Measurements from ENCODE around the gene HELB. TPM values are rescaled to one million over a fixed set of nuclear protein-coding genes. Genes with fewer than 3 reads are reported as not detected.

HELB gene
- total and polyA plus RNA-seq, 3 experiments from 2014 or later, result 13.8 to 29.4 (median 14.2) TPM

DNA sequence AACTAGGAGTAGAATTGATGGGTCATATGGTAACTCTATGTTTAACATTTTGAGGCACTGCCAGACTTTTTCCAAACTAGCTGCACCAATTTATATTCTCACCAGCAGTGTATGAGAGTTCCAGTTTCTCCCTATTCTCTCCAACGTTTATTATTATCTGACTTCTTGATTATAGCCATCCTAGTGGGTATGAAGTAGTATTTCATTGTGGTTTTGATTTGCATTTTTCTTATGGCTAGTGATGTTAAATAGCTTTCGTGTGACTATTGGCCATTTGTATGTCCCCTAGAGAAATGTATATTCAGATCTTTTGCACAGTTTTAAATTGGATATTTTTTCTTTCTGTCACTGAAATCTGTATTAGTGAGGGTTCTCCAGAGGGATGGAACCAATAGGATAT is 37.8 kb downstream of the HELB start:
- no peak for DNase-seq
- H3K27me3 ChIP-seq (ENCODE audit: insufficient read depth, low read length, poor library complexity, severe bottlenecking), result no peaks in the 10 kb centered on the region
- ChIA-PET POLR2A (interaction anchor here (0.6 kb wide), 2 partner anchors 52 to 104 kb away, joined by 3 read pairs; no protein-coding TSS in a partner anchor), CTCF (interaction anchor here (1.9 kb wide), 1 partner anchor 61 kb away, joined by 4 read pairs; no protein-coding TSS in a partner anchor)
- peaks cover 52 to 59% (median 58%) of the 10 kb centered on the region in 3 donors for H3K36me3 Mint-ChIP-seq
- H3K4me1 Mint-ChIP-seq, result peaks cover 21 to 25% (median 24%) of the 10 kb centered on the region in 3 donors
- no peak overlapping the region for H3K4me3 ChIP-seq (ENCODE audit: low read length)
- H3K9me3 ChIP-seq (ENCODE audit: low read length), result peaks cover 12% of the 10 kb centered on the region
- no peak overlapping the region for H3K27ac ChIP-seq (ENCODE audit: low read depth, low read length)
- H3K4me1 ChIP-seq (ENCODE audit: insufficient read depth, low read length), result peaks cover 4% of the 10 kb centered on the region
- peaks cover 10 to 27% (median 13%) of the 10 kb centered on the region in 5 donors for H3K9me3 Mint-ChIP-seq
- no peak overlapping the region for H3K4me3 Mint-ChIP-seq
- H3K27me3 Mint-ChIP-seq, result no peaks in the 10 kb centered on the region
- peaks cover 36% of the 10 kb centered on the region for H3K36me3 ChIP-seq (ENCODE audit: insufficient read depth, low read length)
- H3K27ac Mint-ChIP-seq, result no peak overlapping the region

DNA sequence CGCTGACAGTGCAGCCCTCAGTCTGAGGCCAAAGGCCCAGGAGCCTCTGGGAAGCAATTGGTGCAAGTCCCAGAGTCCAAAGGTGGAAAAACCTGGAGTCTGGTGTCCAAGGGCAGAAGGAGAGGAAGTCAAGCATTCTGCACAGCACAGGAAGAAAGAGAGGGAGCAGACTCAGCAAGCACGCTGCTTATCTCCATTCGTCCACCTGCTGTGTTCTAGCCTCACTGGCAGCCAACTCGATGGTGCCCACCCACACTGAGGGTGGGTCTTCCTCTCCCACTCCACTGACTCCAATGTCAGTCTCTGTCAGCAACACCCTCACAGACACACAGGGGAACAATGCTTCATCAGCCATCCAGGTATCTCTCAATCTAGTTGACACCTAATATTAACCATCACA is 38.8 kb downstream of the HELB start:
- no peak overlapping the region for H3K4me3 ChIP-seq (ENCODE audit: low read length)
- H3K27ac ChIP-seq (ENCODE audit: low read depth, low read length), result no peak overlapping the region
- H3K27me3 ChIP-seq (ENCODE audit: insufficient read depth, low read length, poor library complexity, severe bottlenecking), result no peaks in the 10 kb centered on the region
- H3K4me1 Mint-ChIP-seq, result peaks cover 28 to 31% (median 30%) of the 10 kb centered on the region in 3 donors
- H3K27ac Mint-ChIP-seq, result no peak overlapping the region
- peaks cover 6% of the 10 kb centered on the region for H3K4me1 ChIP-seq (ENCODE audit: insufficient read depth, low read length)
- ChIA-PET POLR2A (no interaction called here), CTCF (interaction anchor here (1.9 kb wide), 1 partner anchor 62 kb away, joined by 4 read pairs; no protein-coding TSS in a partner anchor)
- H3K36me3 ChIP-seq (ENCODE audit: insufficient read depth, low read length), result peaks cover 36% of the 10 kb centered on the region
- peaks cover 10 to 27% (median 13%) of the 10 kb centered on the region in 5 donors for H3K9me3 Mint-ChIP-seq
- peaks cover 12% of the 10 kb centered on the region for H3K9me3 ChIP-seq (ENCODE audit: low read length)
- H3K36me3 Mint-ChIP-seq, result peaks cover 57 to 69% (median 58%) of the 10 kb centered on the region in 3 donors
- no peak for DNase-seq
- H3K27me3 Mint-ChIP-seq, result no peaks in the 10 kb centered on the region
- no peak overlapping the region for H3K4me3 Mint-ChIP-seq

DNA sequence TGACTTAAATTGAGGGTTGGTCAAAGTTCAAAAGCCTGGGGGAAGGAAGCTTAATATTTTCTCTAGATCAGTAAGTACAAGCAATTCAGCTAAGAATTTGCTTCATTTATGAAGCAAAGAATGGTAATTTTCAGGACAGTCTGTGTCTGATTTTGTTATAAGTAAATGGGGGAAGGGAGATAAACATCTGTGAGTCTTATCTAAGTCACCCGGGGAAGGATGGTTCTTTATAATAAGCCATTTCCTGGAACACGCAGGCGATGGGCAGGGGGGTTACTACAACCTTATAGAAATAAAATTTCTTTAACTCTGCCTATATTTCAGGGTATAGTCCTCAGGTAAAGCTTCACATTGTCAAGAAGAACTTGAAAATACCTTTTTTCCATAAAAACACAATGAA is 42.9 kb downstream of the HELB start:
- CTCF ChIA-PET, result interaction anchor here (0.9 to 1.7 kb wide), 2 partner anchors 64 to 66 kb away, joined by 4 read pairs; no protein-coding TSS in a partner anchor
- H3K27me3 ChIP-seq (ENCODE audit: insufficient read depth, low read length, poor library complexity, severe bottlenecking), result no peaks in the 10 kb centered on the region
- peaks cover 35% of the 10 kb centered on the region for H3K36me3 ChIP-seq (ENCODE audit: insufficient read depth, low read length)

DNA sequence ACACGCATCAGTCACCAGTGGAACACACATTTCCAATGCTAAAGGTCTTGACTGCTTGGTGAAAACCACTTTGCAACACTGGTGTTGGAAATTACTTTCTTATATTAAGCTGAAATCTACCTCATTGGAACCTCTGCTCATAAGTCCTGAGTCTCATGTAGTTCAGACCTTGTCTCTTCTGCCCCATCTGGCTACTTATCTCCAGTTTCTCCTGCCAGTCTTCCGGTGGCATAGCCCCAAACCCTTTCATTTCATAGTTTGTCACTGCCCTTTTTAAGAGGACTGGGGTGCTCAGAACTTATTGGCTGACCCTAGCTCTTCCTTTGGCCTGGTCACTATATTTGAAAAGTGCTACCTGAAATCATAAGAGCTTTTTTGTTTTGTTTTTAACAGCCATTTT is 43.7 kb downstream of the HELB start:
- H3K4me1 ChIP-seq (ENCODE audit: insufficient read depth, low read length), result peaks cover 6% of the 10 kb centered on the region
- H3K36me3 ChIP-seq (ENCODE audit: insufficient read depth, low read length), result peaks cover 28% of the 10 kb centered on the region
- no peak for DNase-seq
- H3K27ac Mint-ChIP-seq, result peak overlapping the region in 7 of 8 donors; percentile 12 to 91 (median 57)
- POLR2A ChIA-PET, result no interaction called here
- H3K9me3 ChIP-seq (ENCODE audit: low read length), result peaks cover 9% of the 10 kb centered on the region
- H3K27me3 Mint-ChIP-seq, result no peaks in the 10 kb centered on the region
- CTCF ChIA-PET, result no interaction called here
- peaks cover 32 to 83% (median 40%) of the 10 kb centered on the region in 3 donors for H3K36me3 Mint-ChIP-seq
- peaks cover 6 to 13% (median 8%) of the 10 kb centered on the region in 5 donors for H3K9me3 Mint-ChIP-seq
- no peak overlapping the region for H3K4me3 Mint-ChIP-seq
- peaks cover 27 to 37% (median 31%) of the 10 kb centered on the region in 3 donors for H3K4me1 Mint-ChIP-seq
- no peak overlapping the region for H3K27ac ChIP-seq (ENCODE audit: low read depth, low read length)
- no peaks in the 10 kb centered on the region for H3K27me3 ChIP-seq (ENCODE audit: insufficient read depth, low read length, poor library complexity, severe bottlenecking)
- no peak overlapping the region for H3K4me3 ChIP-seq (ENCODE audit: low read length)

More for the DNA sequence above, 42.9 kb downstream of the HELB start:
- peaks cover 7 to 21% (median 10%) of the 10 kb centered on the region in 5 donors for H3K9me3 Mint-ChIP-seq
- Histone ChIP-seq H3K4me3 (ENCODE audit: low read length) (no peak overlapping the region), H3K4me1 (ENCODE audit: insufficient read depth, low read length) (peaks cover 6% of the 10 kb centered on the region), H3K9me3 (ENCODE audit: low read length) (peaks cover 12% of the 10 kb centered on the region), H3K27ac (ENCODE audit: low read depth, low read length) (no peak overlapping the region)
- peaks cover 40 to 84% (median 44%) of the 10 kb centered on the region in 3 donors for H3K36me3 Mint-ChIP-seq
- peak overlapping the region in 7 of 8 donors; percentile 11 to 91 (median 43) for H3K27ac Mint-ChIP-seq
- H3K4me1 Mint-ChIP-seq, result peaks cover 26 to 37% (median 31%) of the 10 kb centered on the region in 3 donors
- H3K27me3 Mint-ChIP-seq, result no peaks in the 10 kb centered on the region
- no peak for DNase-seq
- no peak overlapping the region for H3K4me3 Mint-ChIP-seq
- POLR2A ChIA-PET, result no interaction called here

DNA sequence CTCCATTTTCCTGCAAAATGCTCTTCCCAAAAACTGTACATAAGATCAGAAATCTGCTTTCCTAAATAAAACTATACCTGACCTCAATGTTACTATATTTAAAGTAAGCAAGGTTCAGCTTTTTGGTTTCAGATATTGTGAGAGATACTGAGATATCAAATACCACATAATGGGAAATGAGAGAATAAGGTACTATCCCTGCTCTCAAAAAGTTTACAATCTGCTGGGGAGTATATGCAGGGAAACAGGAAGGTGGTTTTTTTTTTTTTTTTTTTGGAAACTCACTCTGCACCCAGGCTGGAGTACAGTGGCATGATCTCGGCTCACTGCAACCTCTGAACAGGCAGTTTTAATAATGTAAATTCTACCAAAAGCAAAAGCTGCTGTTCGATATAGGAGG is 49.0 kb downstream of the HELB start:
- Mint-ChIP-seq H3K27ac (peak overlapping the region in 2 of 8 donors; percentile 7 to 14), H3K9me3 (no peaks in the 10 kb centered on the region), H3K36me3 (peaks cover 4 to 71% (median 17%) of the 10 kb centered on the region in 3 donors), H3K4me3 (no peak overlapping the region), H3K4me1 (peaks cover 0 to 5% (median 4%) of the 10 kb centered on the region in 3 donors), H3K27me3 (no peaks in the 10 kb centered on the region)
- Histone ChIP-seq H3K27me3 (ENCODE audit: insufficient read depth, low read length, poor library complexity, severe bottlenecking) (no peaks in the 10 kb centered on the region), H3K9me3 (ENCODE audit: low read length) (no peaks in the 10 kb centered on the region), H3K27ac (ENCODE audit: low read depth, low read length) (no peak overlapping the region), H3K4me3 (ENCODE audit: low read length) (no peak overlapping the region), H3K36me3 (ENCODE audit: insufficient read depth, low read length) (peaks cover 11% of the 10 kb centered on the region), H3K4me1 (ENCODE audit: insufficient read depth, low read length) (no peaks in the 10 kb centered on the region)
- DNase-seq, result no peak
- POLR2A ChIA-PET, result no interaction called here
- CTCF ChIA-PET, result no interaction called here

DNA sequence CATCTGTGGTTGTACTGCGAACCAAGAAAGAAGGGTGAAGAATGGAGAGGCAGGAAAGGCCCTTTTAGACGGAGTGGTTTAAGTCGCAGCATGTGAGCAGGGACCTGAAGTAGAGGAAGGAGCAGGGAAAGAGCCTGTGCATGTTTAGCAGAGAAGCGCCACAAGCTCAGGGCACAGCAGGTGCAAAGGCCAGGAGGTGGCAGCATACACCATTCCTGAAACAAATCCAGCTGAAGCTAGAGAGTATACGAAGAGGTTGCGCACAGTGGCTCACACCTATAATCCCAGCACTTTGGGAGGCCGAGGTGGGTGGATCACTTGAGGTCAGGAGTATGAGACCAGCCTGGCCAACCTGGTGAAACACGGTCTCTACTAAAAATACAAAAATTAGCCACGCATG is 49.9 kb downstream of the HELB start:
- Histone ChIP-seq H3K4me3 (ENCODE audit: low read length) (no peak overlapping the region), H3K27ac (ENCODE audit: low read depth, low read length) (no peak overlapping the region), H3K27me3 (ENCODE audit: insufficient read depth, low read length, poor library complexity, severe bottlenecking) (no peaks in the 10 kb centered on the region), H3K4me1 (ENCODE audit: insufficient read depth, low read length) (no peaks in the 10 kb centered on the region), H3K36me3 (ENCODE audit: insufficient read depth, low read length) (peaks cover 11% of the 10 kb centered on the region), H3K9me3 (ENCODE audit: low read length) (no peaks in the 10 kb centered on the region)
- CTCF ChIA-PET, result interaction anchor here (1.8 kb wide), 1 partner anchor 10 kb away, joined by 8 read pairs; no protein-coding TSS in a partner anchor
- no peaks in the 10 kb centered on the region for H3K27me3 Mint-ChIP-seq
- peak overlapping the region in 3 of 8 donors; percentile 7 to 70 (median 20) for H3K27ac Mint-ChIP-seq
- peak in 1 of 5 donors; percentile 3 for DNase-seq
- peaks cover 0 to 5% (median 4%) of the 10 kb centered on the region in 3 donors for H3K4me1 Mint-ChIP-seq
- H3K4me3 Mint-ChIP-seq, result no peak overlapping the region
- H3K36me3 Mint-ChIP-seq, result peaks cover 4 to 62% (median 17%) of the 10 kb centered on the region in 3 donors
- no peaks in the 10 kb centered on the region for H3K9me3 Mint-ChIP-seq
- POLR2A ChIA-PET, result no interaction called here

DNA sequence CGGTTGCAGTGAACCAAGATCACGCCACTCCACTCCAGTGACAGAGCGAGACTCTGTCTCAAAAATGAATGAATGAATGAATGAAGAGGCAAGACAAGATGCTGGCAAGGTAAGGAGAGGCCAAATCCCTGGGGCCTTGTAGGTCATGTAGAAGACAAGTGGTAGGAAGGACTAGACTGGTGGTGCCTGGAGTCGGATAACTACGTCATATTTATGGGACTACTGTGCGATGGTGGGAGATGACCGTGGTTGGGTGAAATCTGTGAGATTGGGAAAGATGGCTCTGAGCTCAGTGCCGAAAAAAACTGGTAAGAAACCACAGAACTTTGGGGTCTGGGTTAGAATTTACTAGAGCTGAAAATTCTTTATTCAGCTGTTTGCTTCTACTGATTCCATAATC is 50.6 kb downstream of the HELB start:
- DNase-seq, result no peak
- peak overlapping the region in 3 of 8 donors; percentile 23 to 56 (median 34) for H3K27ac Mint-ChIP-seq
- no peaks in the 10 kb centered on the region for H3K27me3 Mint-ChIP-seq
- H3K27me3 ChIP-seq (ENCODE audit: insufficient read depth, low read length, poor library complexity, severe bottlenecking), result no peaks in the 10 kb centered on the region
- peaks cover 6% of the 10 kb centered on the region for H3K36me3 ChIP-seq (ENCODE audit: insufficient read depth, low read length)
- ChIA-PET CTCF (interaction anchor here (0.8 to 1.8 kb wide), 2 partner anchors 9 to 177 kb away, joined by 3 to 8 read pairs; no protein-coding TSS in a partner anchor), POLR2A (no interaction called here)
- peaks cover 4 to 57% (median 17%) of the 10 kb centered on the region in 3 donors for H3K36me3 Mint-ChIP-seq
- no peak overlapping the region for H3K4me3 ChIP-seq (ENCODE audit: low read length)
- H3K4me1 Mint-ChIP-seq, result peaks cover 0 to 5% (median 4%) of the 10 kb centered on the region in 3 donors
- no peaks in the 10 kb centered on the region for H3K9me3 ChIP-seq (ENCODE audit: low read length)
- H3K27ac ChIP-seq (ENCODE audit: low read depth, low read length), result no peak overlapping the region
- no peaks in the 10 kb centered on the region for H3K4me1 ChIP-seq (ENCODE audit: insufficient read depth, low read length)
- H3K4me3 Mint-ChIP-seq, result peak overlapping the region in 1 of 7 donors; percentile 29
- H3K9me3 Mint-ChIP-seq, result no peaks in the 10 kb centered on the region

GRCh38 chr12:66354291-66354690 is 52.0 kb downstream of the HELB start:
- H3K4me1 ChIP-seq (ENCODE audit: insufficient read depth, low read length), result no peaks in the 10 kb centered on the region
- H3K4me3 Mint-ChIP-seq, result no peak overlapping the region
- H3K9me3 Mint-ChIP-seq, result no peaks in the 10 kb centered on the region
- DNase-seq, result no peak
- H3K27ac ChIP-seq (ENCODE audit: low read depth, low read length), result no peak overlapping the region
- peaks cover 0 to 5% (median 0%) of the 10 kb centered on the region in 3 donors for H3K4me1 Mint-ChIP-seq
- H3K27me3 ChIP-seq (ENCODE audit: insufficient read depth, low read length, poor library complexity, severe bottlenecking), result no peaks in the 10 kb centered on the region
- H3K36me3 ChIP-seq (ENCODE audit: insufficient read depth, low read length), result peaks cover 3% of the 10 kb centered on the region
- H3K27ac Mint-ChIP-seq, result peak overlapping the region in 5 of 8 donors; percentile 2 to 90 (median 38)
- no peaks in the 10 kb centered on the region for H3K27me3 Mint-ChIP-seq
- no peaks in the 10 kb centered on the region for H3K9me3 ChIP-seq (ENCODE audit: low read length)
- H3K4me3 ChIP-seq (ENCODE audit: low read length), result no peak overlapping the region
- ChIA-PET POLR2A (no interaction called here), CTCF (interaction anchor here (1.3 kb wide), 1 partner anchor 84 kb away, joined by 3 read pairs; no protein-coding TSS in a partner anchor)
- H3K36me3 Mint-ChIP-seq, result peaks cover 4 to 46% (median 13%) of the 10 kb centered on the region in 3 donors

Measured in CD8-positive, alpha-beta memory T cell (primary cell).